ENCODE data around the gene GLS2.
"Not testable (repeated sequence)": the region's sequence is repeated elsewhere in the genome, so short reads cannot be mapped to it uniquely, and the experiment has no call there.

GLS2 gene

GRCh38 chr12:56488041-56488955 lies at the start of gene GLS2:
Gene GLS2, minus strand, starts transcription at chr12:56488161. Its CDS starts 43 bp downstream, at chr12:56488118.
- peak; percentile 45 to 48 for DNase-seq (ENCODE audit: low read depth in 2 of 2)

GRCh38 chr12:56537546-56537945 lies 49.6 kb upstream of the GLS2 start:
- no peak for DNase-seq (ENCODE audit: low read depth in 2 of 2)

- DNase-seq (ENCODE audit: low read depth in 2 of 2), result no peak
These were observed 42.6 kb upstream of the GLS2 start for GRCh38 chr12:56530390-56531055.

- DNase-seq (ENCODE audit: low read depth in 2 of 2), result no peak
These were observed 41.7 kb upstream of the GLS2 start for GRCh38 chr12:56529656-56530055.

- no peak for DNase-seq (ENCODE audit: low read depth in 2 of 2)
These were observed 40.9 kb upstream of the GLS2 start for GRCh38 chr12:56528846-56529245.

- DNase-seq (ENCODE audit: low read depth in 2 of 2), result no peak
These were observed 34.6 kb upstream of the GLS2 start for GRCh38 chr12:56522411-56523193.

- DNase-seq (ENCODE audit: low read depth in 2 of 2), result peak; percentile 6 to 7
These were observed 33.8 kb upstream of the GLS2 start, which contains the start of gene RBMS2 for GRCh38 chr12:56521590-56522371. Gene RBMS2, plus strand, starts transcription at chr12:56521820. Its CDS starts 204 bp downstream, at chr12:56522024.

- no peak for DNase-seq (ENCODE audit: low read depth in 2 of 2)
These were observed 33.2 kb upstream of the GLS2 start for GRCh38 chr12:56521209-56521589.

- DNase-seq (ENCODE audit: low read depth in 2 of 2), result no peak
These were observed 32.5 kb upstream of the GLS2 start for GRCh38 chr12:56520506-56520905.

- DNase-seq (ENCODE audit: low read depth in 2 of 2), result no peak
These were observed 32.1 kb upstream of the GLS2 start for GRCh38 chr12:56520048-56520447.

GRCh38 chr12:56518570-56518969 lies 30.6 kb upstream of the GLS2 start:
- DNase-seq (ENCODE audit: low read depth in 2 of 2), result no peak

GRCh38 chr12:56517854-56518253 lies 29.9 kb upstream of the GLS2 start:
- DNase-seq (ENCODE audit: low read depth in 2 of 2), result no peak

GRCh38 chr12:56514014-56514318 lies 26.0 kb upstream of the GLS2 start:
- DNase-seq (ENCODE audit: low read depth in 2 of 2), result not testable (repeated sequence)

- no peak for DNase-seq (ENCODE audit: low read depth in 2 of 2)
These were observed 22.8 kb upstream of the GLS2 start for GRCh38 chr12:56510786-56511185.

- not testable (repeated sequence) for DNase-seq (ENCODE audit: low read depth in 2 of 2)
These were observed 11.9 kb upstream of the GLS2 start for GRCh38 chr12:56499879-56500278.

- not testable (repeated sequence) for DNase-seq (ENCODE audit: low read depth in 2 of 2)
These were observed 11.5 kb upstream of the GLS2 start for GRCh38 chr12:56499452-56499851.

- not testable (repeated sequence) for DNase-seq (ENCODE audit: low read depth in 2 of 2)
These were observed 10.4 kb upstream of the GLS2 start for GRCh38 chr12:56498126-56498902.

GRCh38 chr12:56496704-56497103 lies 8.7 kb upstream of the GLS2 start:
- DNase-seq (ENCODE audit: low read depth in 2 of 2), result peak; percentile 22 to 37

GRCh38 chr12:56494481-56494880 lies 6.5 kb upstream of the GLS2 start:
- not testable (repeated sequence) for DNase-seq (ENCODE audit: low read depth in 2 of 2)

- not testable (repeated sequence) for DNase-seq (ENCODE audit: low read depth in 2 of 2)
These were observed 6.1 kb upstream of the GLS2 start for GRCh38 chr12:56494106-56494415.
